Measurements from ENCODE around the gene SEPHS1. TPM values are rescaled to one million over a fixed set of nuclear protein-coding genes. Genes with fewer than 3 reads are reported as not detected.

The SEPHS1 gene
- total RNA-seq, 2 donors from 2014 or later = 29.0 to 31.3 TPM

DNA sequence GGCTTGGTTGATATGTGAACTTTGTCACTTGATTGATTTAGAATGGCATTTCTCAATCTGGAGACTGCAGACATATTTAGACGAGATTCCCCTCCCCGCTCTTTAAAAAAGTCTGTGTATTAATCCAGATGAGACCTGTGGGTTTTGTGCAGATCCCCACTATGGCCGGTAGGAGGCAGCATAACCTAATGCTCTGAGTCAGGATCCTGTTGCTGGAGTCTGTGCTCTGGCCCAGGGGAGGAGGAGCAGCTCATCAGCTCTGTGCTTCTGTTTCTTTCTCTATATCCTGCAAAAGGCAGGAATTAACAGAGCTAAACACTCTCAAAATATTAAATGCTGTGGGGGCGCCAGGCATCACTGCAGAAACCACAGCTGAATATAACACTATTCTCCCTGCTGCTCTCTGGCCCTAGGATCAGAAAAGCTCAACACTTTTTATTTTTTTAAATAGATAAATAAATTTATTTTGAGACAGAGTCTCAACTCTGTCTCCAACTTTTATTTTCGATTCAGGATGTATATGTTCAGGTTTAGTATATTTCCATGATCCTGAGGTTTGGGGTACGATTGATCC is 23.9 kb upstream of the SEPHS1 start:
- peak; percentile 94 to 95 for ATAC-seq
- intact Hi-C loops (cut with DNase I) = loop anchor here (2.0 to 10.0 kb wide), 5 partner anchors 69 to 215 kb away; partner anchors contain the start of genes MCM10 (in 1 of the 2) and PRPF18 (in 1 of the 2)
- peak; percentile 59 for DNase-seq

DNA sequence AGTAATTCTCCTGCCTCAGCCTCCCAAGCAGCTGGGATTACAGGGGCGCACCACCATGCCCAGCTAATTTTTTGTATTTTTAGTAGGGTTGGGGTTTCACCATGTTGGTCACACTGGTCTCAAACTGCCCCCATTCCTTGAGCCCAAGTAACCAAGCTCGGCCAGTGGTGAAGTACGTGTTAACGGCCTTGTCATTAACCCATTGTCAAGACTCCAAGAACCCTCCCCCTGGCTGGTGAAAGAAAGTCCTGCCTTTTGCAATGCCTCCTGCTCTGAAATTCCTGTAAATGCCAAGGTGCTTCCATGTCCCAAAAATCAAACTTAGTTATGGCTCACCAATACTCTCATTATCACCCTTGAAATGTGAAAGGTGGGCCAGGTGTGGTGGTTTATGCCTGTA is 18.8 kb upstream of the SEPHS1 start:
- DNase-seq (no peak), ATAC-seq (no peak)
- intact Hi-C loops (cut with DNase I) = no loop called here

DNA sequence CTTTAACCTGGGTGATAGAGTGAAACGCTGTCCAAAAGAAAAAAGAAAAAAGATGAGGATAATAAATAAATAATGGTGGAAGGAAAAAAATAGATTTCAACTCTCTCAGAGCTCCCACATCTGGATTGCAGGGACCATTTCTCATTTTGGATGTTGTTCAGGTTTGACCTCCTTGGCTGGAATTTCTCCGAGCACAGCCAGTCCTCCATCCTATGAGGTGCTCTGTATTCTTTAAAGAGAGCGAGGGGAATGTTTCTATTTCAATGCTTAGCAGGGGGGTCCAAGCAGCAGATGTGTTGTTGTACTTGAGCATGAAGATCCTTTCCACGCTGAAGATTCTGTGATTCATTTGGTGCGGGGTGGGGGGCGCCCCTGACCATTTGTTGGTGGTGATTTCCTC is 17.7 kb upstream of the SEPHS1 start:
- DNase-seq (no peak), ATAC-seq (no peak)
- intact Hi-C loops (cut with DNase I) = no loop called here

DNA sequence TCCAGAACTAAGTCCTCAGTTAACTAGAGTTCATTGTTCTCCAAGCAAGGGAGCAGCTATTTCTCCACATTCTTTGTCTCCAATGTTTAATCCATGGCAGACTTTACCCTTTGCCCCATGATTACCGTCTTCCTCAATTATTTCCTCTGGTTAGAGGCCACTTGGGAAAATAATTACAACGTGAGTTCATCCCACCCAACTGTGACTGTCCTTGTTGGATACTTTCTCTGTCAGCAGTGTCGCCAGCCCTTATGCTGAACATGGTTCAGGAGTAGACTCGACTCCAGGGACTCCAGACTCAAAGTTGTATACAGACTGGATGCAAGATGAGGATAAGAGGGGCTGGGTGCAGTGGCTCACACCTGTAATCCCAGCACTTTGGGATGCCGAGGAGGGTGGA is 17.1 kb upstream of the SEPHS1 start:
- intact Hi-C loops (cut with DNase I) = no loop called here
- ATAC-seq (no peak), DNase-seq (no peak)

DNA sequence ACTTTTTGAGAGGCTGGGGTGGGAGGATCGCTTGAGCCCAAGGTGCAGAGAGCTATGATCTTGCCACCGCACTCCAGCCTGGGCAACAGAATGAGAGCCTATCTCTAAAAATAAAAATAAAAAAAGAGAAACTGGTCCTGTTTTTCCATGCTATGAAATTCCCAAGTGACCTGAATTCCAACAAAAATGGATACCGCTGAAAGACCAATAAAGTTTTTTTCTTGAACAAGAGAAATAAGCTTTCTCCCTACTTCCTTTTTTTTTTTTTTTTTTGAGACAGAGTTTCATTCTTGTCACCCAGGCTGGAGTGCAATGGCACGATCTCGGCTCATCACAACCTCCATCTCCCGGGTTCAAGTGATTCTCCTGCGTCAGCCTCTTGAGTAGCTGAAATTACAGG is 12.5 kb upstream of the SEPHS1 start:
- no peak for DNase-seq
- intact Hi-C loops (cut with DNase I) = no loop called here
- no peak for ATAC-seq

DNA sequence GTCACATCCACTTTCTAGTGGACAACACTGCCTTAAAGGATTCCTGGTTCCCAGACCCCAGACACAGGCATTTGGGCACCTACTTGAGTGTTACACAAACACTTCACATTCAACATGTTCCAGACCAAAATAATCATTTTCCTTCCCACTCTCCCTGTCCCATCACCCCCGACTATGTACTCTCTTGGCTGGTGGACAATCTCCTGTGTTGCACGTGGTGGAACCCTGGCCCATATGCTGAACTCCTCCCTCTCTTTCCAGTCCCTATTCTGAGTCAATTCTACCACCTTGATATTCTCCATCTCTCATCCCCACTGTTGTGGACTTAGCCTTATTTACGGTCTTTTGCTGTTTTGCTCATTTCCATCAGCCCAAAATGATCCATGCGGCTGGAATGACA is 8.3 kb upstream of the SEPHS1 start:
- ATAC-seq = no peak
- no peak for DNase-seq
- intact Hi-C loops (cut with DNase I) = no loop called here

DNA sequence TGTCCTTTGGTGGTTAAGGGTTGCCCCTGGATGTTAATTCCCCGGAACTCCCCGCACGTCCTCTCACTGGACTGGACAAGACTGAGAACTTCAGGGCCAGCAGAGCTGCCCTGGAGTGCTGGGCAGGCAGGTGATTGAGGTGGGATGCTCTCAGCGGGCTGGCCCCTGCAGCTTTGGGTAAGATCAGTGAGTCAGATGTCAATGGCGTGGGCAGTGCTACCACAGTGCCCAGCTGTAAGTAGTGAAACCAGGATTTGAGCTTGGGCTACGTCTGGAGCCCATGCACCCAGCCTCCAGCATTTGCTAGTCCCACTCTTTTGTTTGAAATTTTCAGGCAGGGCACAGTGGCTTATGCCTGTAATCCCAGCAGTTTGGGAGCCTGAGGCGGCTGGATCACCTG is 6.7 kb upstream of the SEPHS1 start:
- no peak for ATAC-seq
- intact Hi-C loops (cut with DNase I) = no loop called here
- DNase-seq = no peak

DNA sequence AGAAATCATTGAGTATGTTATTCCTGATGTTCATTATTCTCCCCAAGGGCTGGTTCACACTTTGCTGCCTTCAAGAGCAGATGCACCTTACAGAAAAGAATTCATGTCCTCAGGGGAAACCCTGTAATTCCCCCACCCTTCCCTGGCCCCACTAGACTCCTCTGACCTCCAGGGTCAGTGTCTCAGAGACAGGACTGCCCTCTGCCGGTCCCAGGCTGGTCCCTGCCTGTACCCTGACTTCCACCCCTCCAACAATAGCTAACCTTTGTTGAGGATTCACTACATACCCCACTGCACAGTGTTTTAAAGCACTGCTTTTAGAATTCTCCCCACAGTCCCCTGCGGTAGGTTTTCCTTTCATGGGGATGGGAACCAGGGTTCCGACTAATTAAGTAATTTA is 4.4 kb upstream of the SEPHS1 start:
- intact Hi-C loops (cut with DNase I) = no loop called here
- DNase-seq (no peak), ATAC-seq (no peak)

DNA sequence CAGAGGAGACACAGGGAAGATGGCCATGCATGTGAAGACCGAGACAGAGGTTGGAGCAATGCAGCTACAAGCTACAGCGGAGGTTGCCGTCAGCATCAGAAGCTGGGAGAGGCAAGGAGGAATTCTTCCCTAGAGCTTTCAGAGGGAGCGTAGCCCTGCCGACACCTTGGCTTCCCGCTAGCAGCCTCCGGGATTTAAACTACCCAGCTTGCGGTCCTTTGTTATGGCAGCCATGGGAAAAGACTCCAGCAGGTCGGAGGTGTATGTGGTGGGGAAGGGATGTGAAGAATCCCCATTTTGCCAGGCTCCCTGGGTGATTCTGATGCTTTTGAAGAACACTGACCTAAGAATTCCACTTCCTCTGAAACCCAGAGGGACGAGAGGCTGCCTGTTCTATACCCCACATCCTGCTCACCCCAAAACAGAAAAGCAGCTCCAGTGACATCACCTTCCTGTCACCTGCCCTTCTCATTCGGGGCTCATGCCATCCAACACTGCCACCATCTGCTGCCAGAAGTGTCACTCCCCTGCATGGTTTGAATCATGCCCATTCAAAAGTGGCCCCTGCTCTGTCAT is 3.3 kb upstream of the SEPHS1 start:
- ATAC-seq = no peak
- DNase-seq = no peak
- intact Hi-C loops (cut with DNase I) = no loop called here

DNA sequence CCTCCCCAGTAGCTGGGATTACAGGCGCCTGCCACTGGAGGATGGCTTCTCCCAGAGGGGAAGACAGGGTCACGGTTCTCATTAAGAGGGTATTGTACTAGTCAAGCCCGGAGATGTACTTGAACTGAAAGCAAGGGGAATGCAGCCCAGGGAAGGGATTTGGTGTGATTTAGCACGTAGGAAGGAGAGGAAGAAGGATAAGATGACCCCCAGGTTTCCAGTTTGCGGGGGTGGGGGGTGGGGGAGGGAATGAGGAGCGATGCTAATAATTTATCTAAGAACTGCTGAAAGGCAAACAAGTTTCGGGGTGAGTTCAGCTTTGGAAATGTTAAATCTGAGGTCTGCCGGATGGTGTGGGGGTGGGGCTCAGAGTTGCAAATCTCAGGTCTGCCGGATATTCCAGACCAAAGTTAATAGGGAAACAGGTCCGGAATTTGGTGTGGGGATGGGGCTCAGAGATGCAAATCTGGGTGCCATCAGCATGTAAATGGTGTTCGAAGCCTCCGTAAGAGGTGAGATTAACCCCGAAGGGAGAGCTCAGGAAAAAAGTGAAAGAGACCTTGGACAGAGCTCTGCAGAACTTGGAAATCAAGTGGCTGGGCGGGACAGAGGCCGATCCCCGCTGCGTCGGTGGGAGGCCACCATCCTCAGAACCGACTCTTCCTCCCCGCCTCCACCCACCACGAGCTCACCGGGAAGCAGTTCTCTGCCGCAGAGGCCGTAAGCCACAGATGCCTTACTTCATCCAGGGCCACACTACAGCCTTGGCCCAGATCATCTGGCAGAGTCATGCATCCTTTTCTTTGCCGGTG is 1.6 kb upstream of the SEPHS1 start:
- peak; percentile 50 for DNase-seq
- peak in 1 of 2 donors; percentile 41 for ATAC-seq
- intact Hi-C loops (cut with DNase I) = no loop called here

DNA sequence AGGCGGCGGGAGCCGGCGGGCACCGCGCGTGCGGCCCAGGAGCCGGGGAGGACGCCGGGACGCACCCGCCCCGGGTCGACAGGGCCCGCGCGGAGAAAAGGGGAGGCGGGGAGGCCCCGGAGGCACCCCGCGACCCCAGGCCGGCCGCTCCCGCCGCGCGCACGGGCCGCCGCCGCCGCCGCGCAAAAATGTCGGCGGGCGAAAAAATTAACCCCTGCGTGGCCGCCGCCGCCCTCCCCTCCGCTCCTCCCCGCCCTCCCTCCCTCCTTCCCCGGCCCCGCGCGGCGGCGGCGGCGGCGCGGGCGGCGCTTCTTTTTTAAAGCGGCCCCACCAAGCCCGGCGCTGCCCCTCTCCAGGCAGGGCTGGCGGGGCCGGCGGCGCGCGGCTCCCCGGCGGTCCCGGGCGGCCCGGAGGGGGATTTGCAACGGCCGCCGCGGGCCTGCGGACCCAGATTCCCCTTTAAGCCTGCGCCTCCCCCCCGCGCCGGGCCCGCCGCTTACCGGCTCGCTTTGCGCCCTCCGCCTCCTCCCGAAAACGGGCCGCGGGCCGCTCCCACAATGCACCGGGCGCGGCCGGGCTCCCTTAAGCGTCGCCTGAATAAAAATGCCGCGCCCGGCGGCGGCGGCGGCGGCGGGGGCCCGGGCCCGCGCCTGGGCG is 465 bp downstream of the SEPHS1 start:
- ATAC-seq = peak; percentile 68 to 80
- intact Hi-C loops (cut with DNase I) = no loop called here
- peak; percentile 88 for DNase-seq

DNA sequence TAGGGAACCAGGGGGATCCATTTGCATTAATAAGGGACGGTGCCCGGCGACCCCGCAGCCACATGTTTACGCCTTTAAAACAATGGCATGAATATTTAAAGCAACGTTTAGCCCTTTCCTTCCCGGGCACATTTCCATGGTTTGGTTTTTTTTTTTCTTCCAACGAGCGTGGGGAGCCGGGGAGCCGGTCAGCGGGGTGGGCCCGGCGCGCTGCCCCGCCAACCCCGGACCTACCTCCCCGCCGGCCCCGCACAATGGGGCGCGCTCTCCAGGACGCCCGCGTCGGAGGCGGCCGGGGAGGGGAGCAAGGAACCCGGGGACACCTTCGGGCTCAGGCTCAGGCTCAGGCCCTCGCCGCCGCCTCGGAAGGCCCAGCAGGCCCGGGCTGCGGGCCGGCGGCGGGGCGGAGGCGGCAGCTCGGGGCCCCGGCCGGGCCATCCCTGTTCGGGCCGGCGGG is 1.0 kb downstream of the SEPHS1 start:
- intact Hi-C loops (cut with DNase I) = no loop called here
- ATAC-seq (peak; percentile 31 to 36), DNase-seq (peak; percentile 33)

DNA sequence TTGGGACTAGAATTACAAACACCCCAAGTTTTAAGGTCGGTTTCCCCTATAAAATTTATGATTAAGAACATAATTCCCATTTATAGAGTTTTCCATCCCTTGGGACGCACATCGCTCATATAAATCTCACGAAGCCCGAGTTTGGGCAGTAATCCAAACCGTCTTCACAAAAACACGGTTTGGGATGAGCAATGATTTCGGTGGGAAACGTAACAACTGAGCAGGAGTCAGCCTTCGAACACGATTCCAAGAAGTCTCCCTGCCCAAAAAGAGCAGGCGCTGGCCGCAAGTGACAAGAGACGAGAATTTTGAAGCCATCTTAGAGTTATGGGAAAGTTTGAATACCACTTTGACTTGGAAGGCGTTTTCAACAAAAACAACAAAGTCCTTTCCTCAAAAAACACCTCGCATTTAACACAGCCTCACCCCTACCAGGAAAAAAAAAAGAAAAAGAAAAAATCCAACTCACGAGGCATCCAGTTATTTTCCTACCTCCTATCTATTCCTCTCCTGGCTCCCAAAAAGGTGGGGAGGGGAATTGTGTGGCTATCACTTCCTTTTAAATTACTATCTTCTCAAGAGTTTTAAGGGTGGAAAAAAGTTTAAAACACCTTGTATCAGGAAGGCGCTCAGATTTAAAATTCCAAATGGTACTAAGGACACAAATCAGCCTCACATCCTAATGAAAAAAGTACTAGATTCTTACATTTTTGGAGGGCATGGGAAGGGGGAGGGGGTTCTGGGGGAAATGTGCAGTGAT is 1.6 kb downstream of the SEPHS1 start:
- intact Hi-C loops (cut with DNase I) = no loop called here
- no peak for ATAC-seq
- no peak for DNase-seq

DNA sequence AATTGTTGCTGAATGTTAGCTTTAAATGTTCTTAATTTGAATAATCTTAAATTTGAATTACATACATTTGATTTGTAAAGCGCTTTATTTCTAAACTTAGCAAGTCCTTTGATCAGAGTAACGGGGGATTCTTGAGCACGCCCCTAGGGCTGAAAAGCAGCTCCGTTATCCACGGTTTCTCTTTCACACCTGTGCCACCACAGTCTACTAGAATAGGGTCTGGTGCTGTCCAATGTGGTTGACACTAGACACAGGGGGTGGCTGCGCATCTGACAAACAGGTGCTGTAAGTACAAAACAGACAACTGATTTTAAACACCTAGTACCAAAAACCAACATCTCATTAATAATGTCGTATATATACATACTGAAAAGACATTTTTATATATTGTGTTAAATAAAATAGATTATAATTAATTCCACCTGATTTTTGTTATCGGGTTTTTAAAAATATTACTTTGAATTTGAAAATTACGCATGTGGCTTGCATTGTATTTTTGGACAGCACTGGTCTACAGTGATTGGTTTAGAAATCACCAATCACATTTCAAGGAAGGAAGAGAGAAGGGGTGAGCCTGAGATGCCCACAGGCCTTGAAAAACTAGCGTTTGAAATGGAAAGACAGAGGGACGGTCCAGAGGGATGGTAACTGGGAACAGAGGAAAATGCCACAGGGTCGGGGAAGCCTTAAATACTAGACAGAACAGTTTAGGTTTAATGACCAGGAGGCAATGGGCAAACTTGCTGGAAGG is 7.3 kb downstream of the SEPHS1 start:
- intact Hi-C loops (cut with DNase I) = no loop called here
- DNase-seq = no peak
- ATAC-seq = no peak

DNA sequence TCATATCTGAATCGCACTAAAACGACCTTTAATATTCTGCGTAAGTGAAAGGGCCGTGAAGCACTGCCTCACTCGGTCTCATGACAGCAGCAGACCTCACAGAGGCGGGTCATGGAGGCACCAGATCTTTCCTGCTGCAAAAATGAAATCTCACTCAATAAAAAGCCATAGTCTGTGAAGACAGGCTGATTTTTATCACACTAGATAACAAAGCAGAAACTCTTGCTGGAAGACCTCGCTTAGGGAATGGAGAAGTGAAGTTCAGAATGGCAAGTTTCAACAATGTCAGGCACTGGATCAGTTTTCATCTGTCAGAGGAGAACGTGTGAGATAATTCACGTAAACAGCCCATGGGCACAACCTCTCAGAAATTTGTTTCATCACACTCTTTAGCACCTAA is 8.0 kb downstream of the SEPHS1 start:
- ATAC-seq (peak in 1 of 2 donors; percentile 27), DNase-seq (no peak)
- intact Hi-C loops (cut with DNase I) = no loop called here

DNA sequence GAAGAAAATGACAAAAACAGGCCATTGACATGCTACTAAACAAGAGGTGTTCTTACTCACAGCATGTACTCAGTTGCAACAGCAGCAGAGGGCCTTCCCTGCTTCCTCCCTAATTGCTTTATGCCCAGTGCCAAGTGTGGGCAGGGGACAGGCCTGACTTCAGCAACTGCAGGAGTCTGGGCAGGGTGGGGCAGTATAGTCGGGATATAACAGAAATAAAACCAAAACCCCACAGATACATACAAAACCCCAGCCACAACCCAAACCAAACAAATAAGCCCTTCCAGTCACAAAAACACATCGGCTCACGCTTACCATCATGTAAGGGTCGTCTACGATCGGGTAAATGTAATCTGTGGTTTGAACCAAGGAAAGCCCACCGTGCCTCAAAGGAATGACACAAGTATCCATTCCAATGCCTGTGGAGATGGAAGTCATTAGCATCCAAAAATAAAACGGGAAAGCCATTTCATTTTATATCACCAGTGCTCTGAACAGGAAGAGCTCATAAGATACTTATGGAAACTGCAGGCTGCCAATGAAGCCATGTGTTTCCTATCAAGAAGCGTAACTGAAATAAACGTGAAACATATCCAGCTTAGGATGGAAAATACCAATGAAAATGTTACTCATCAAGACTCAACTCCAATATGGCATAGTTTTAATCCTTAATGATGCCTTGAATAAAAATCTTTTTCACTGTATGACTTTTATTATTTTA is 9.5 kb downstream of the SEPHS1 start:
- DNase-seq (no peak), ATAC-seq (peak; percentile 9 to 63)
- intact Hi-C loops (cut with DNase I) = no loop called here

DNA sequence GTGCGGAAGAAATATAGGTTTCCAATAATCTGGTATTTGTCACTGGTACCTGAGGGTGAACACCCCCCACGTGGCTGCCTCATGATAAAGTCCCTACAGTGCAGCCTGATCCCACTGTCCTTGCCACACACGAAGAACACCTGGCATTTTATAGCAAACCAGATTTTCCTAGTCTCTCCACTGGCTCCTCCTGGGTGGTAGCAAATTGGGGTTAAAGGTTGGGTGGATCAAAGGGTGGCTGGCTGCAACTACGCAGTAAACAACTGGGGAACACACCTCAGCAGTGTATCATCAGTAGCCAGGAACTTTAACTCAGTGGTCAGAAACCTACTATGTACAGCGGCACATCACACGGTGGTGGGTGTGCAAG is 10.3 kb downstream of the SEPHS1 start:
- DNase-seq (no peak), ATAC-seq (no peak)
- intact Hi-C loops (cut with DNase I) = no loop called here
